ENCODE measurements around the gene CEP85L.
"Not testable (repeated sequence)": the region's sequence is repeated elsewhere in the genome, so short reads cannot be mapped to it uniquely, and the experiment has no call there.

- TF ChIP-seq MBD4 (IDR thresholded peaks at IDR 0.05; ENCODE audit: borderline replicate concordance, low read length); ZNF598 (CRISPR knock-in tag; IDR thresholded peaks at IDR 0.05; ENCODE audit: borderline replicate concordance); CTCF (CRISPR knock-in tag; IDR thresholded peaks at IDR 0.05): not testable (repeated sequence)
Observed at GRCh38 chr6:118434147-118434546, 217.2 kb downstream of the CEP85L start.

Data from HepG2 (cell line).